Neuronal stem cell (in vitro differentiated cells): ENCODE results near the gene PPIP5K1.

Experiments
- DNase-seq: peaks from one replicate; pipeline ENCODE4 v3.0.0-alpha.2; 2013; ENCODE audit warnings: low spot score
- H2AFZ ChIP-seq: one replicate; pipeline ENCODE4 v1.6.1; 2013; ENCODE audit warnings: mild to moderate bottlenecking, low read length, inconsistent platforms
- H2AK5ac ChIP-seq: 2 replicates; pipeline ENCODE4 v1.6.1; 2013; ENCODE audit warnings: low read depth, mild to moderate bottlenecking, inconsistent platforms, low read length, moderate library complexity, mixed read lengths
- H2BK120ac ChIP-seq: 2 replicates; pipeline ENCODE4 v1.6.1; 2013; ENCODE audit warnings: low read depth, mild to moderate bottlenecking, inconsistent platforms, low read length, moderate library complexity, mixed read lengths
- H2BK12ac ChIP-seq: one replicate; pipeline ENCODE4 v1.6.1; 2013; ENCODE audit warnings: low read length, inconsistent platforms
- H2BK15ac ChIP-seq: 2 replicates; pipeline ENCODE4 v1.6.1; 2013; ENCODE audit warnings: mild to moderate bottlenecking, low read length, inconsistent platforms, mixed read lengths
- H2BK5ac ChIP-seq: one replicate; pipeline ENCODE4 v1.6.1; 2013; ENCODE audit warnings: inconsistent platforms, mild to moderate bottlenecking, low read length, moderate library complexity
- H3K14ac ChIP-seq: one replicate; pipeline ENCODE4 v1.6.1; 2013; ENCODE audit warnings: low read length, inconsistent platforms
- H3K18ac ChIP-seq: 2 replicates; pipeline ENCODE4 v1.6.1; 2013; ENCODE audit warnings: low read length, inconsistent platforms
- H3K23ac ChIP-seq: 2 replicates; pipeline ENCODE4 v1.6.1; 2013; ENCODE audit warnings: low read depth, mild to moderate bottlenecking, mixed read lengths, low read length, inconsistent platforms; ENCODE audit not compliant: poor library complexity
- H3K27ac ChIP-seq: replicated peaks from 3 replicates; pipeline ENCODE4 v1.5.1; 2013; ENCODE audit warnings: low read length, inconsistent platforms
- H3K27me3 ChIP-seq, 3 experiments: 2 replicates each; pipeline ENCODE4 v1.6.1; 2013; ENCODE audit warnings: low read length in 3 of 3, mild to moderate bottlenecking in 2 of 3, inconsistent platforms in 1 of 3, low read depth in 1 of 3, mixed read lengths in 1 of 3, moderate library complexity in 1 of 3; ENCODE audit not compliant: control insufficient read depth in 3 of 3, insufficient read depth in 3 of 3
- H3K36me3 ChIP-seq, 2 donors: replicated peaks in 1 of 2; 2 replicates each; pipeline ENCODE4 v1.6.1; 2013; ENCODE audit warnings: low read length in 2 of 2; ENCODE audit not compliant: control insufficient read depth in 2 of 2, insufficient read depth in 2 of 2
- H3K4ac ChIP-seq: 2 replicates; pipeline ENCODE4 v1.6.1; 2013; ENCODE audit warnings: inconsistent platforms, mild to moderate bottlenecking, low read length, moderate library complexity
- H3K4me1 ChIP-seq, 2 donors: 1 replicate in 1 of 2; 2 replicates in 1 of 2; pipeline ENCODE4 v1.6.1; 2013; ENCODE audit warnings: low read length in 2 of 2, low read depth in 1 of 2; ENCODE audit not compliant: control insufficient read depth in 2 of 2, insufficient read depth in 1 of 2
- H3K4me2 ChIP-seq: one replicate; pipeline ENCODE4 v1.6.1; 2013; ENCODE audit warnings: mild to moderate bottlenecking, low read length, inconsistent platforms; ENCODE audit not compliant: insufficient read depth, poor library complexity, severe bottlenecking
- H3K4me3 ChIP-seq, 2 donors: 2 replicates each; pipeline ENCODE4 v1.5.1; 2013; ENCODE audit warnings: low read length in 2 of 2, mild to moderate bottlenecking in 2 of 2, inconsistent platforms in 1 of 2, moderate library complexity in 1 of 2
- H3K79me1 ChIP-seq: one replicate; pipeline ENCODE4 v1.6.1; 2013; ENCODE audit warnings: low read depth, mild to moderate bottlenecking, inconsistent platforms, low read length, moderate library complexity
- H3K9ac ChIP-seq: one replicate; pipeline ENCODE4 v1.6.1; 2013; ENCODE audit warnings: mild to moderate bottlenecking, low read depth, low read length, inconsistent platforms; ENCODE audit not compliant: poor library complexity
- H3K9me3 ChIP-seq, 2 donors: replicated peaks in 1 of 2; 2 replicates each; pipeline versions ENCODE3 to v1.6.1; 2013; ENCODE audit warnings: low read length in 2 of 2, mild to moderate bottlenecking in 2 of 2, inconsistent platforms in 1 of 2, low read depth in 1 of 2, mixed read lengths in 1 of 2, moderate library complexity in 1 of 2; ENCODE audit not compliant: control insufficient read depth in 2 of 2, insufficient read depth in 1 of 2
- H4K8ac ChIP-seq: one replicate; pipeline ENCODE4 v1.6.1; 2013; ENCODE audit warnings: low read depth, mild to moderate bottlenecking, inconsistent platforms, low read length, moderate library complexity
- H4K91ac ChIP-seq: one replicate; pipeline ENCODE4 v1.6.1; 2013; ENCODE audit warnings: low read length, low read depth, mild to moderate bottlenecking, inconsistent platforms; ENCODE audit not compliant: poor library complexity
- WGBS, 2 donors: extraction: QIAGEN DNeasy Blood & Tissue Kit; methylation state at CpG; one replicate each; pipeline ENCODE4 v1.1.7; 2013; ENCODE audit warnings: missing lambda C conversion rate in 2 of 2, mixed read lengths in 1 of 2; ENCODE audit not compliant: insufficient read length in 2 of 2, insufficient replicate concordance in 1 of 2; ENCODE audit errors: extremely low coverage in 2 of 2; 5-methylcytosine and 5-hydroxymethylcytosine counted together

PPIP5K1 gene

DNA sequence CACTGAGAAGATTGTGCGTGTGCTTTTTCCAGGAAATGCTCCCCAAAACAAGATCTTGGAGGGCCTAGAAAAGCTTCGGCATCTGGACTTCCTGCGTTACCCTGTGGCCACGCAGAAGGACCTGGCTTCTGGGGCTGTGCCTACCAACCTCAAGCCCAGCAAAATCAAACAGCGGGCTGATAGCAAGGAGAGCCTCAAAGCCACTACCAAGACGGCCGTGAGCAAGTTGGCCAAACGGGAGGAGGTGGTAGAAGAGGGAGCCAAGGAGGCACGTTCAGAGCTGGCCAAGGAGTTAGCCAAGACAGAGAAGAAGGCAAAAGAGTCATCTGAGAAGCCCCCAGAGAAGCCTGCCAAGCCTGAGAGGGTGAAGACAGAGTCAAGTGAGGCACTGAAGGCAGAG is 67.8 kb downstream of the PPIP5K1 start:
- peaks cover 47 to 58% of the 10 kb centered on the region in 2 donors for H3K36me3 ChIP-seq
- H3K4ac ChIP-seq, result no peak overlapping the region
- H2BK120ac ChIP-seq, result no peak overlapping the region

DNA sequence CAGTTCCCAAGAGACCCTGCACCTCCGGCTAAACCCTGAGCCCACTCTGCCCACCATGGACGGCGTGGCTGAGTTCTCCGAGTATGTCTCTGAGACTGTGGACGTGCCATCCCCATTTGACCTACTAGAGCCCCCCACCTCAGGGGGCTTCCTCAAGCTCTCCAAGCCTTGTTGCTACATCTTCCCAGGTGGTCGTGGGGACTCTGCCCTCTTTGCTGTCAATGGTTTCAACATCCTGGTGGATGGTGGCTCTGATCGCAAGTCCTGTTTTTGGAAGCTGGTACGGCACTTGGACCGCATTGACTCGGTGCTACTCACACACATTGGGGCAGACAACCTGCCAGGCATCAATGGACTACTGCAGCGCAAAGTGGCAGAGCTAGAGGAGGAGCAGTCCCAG is 68.6 kb downstream of the PPIP5K1 start:
- DNase-seq, result no peak
- no peak overlapping the region for H3K4ac ChIP-seq
- no peak overlapping the region for H2AK5ac ChIP-seq
- H4K8ac ChIP-seq, result no peak overlapping the region
- H2AFZ ChIP-seq, result no peak overlapping the region
- no peak overlapping the region for H2BK15ac ChIP-seq
- H2BK12ac ChIP-seq, result no peak overlapping the region
- H3K23ac ChIP-seq, result no peak overlapping the region
- no CpG with 5 or more reads among the region's 11 CpGs for WGBS, 2 donors
- H3K14ac ChIP-seq, result no peak overlapping the region
- H3K9me3 ChIP-seq, result peaks cover 9 to 18% of the 10 kb centered on the region in 2 donors
- no peak overlapping the region for H3K9ac ChIP-seq
- H3K4me2 ChIP-seq, result no peak overlapping the region
- H2BK120ac ChIP-seq, result no peak overlapping the region
- H4K91ac ChIP-seq, result no peak overlapping the region
- peaks cover 45 to 58% of the 10 kb centered on the region in 2 donors for H3K36me3 ChIP-seq
- H3K27me3 ChIP-seq, result no peaks in the 10 kb centered on the region
- H3K18ac ChIP-seq, result no peak overlapping the region
- no peaks in the 10 kb centered on the region for H3K79me1 ChIP-seq
- no peak overlapping the region for H3K27ac ChIP-seq
- H3K4me3 ChIP-seq, result no peak overlapping the region
- peaks cover 22 to 26% of the 10 kb centered on the region in 2 donors for H3K4me1 ChIP-seq
- H2BK5ac ChIP-seq, result no peak overlapping the region

More for the DNA sequence above, 67.8 kb downstream of the PPIP5K1 start:
- no peak overlapping the region for H3K4me2 ChIP-seq
- H3K4me1 ChIP-seq, result peaks cover 14 to 20% of the 10 kb centered on the region in 2 donors
- no peak overlapping the region for H2BK12ac ChIP-seq
- no peak overlapping the region for H3K18ac ChIP-seq
- no peaks in the 10 kb centered on the region for H3K27me3 ChIP-seq
- WGBS, 2 donors, result no CpG with 5 or more reads among the region's 9 CpGs
- H3K23ac ChIP-seq, result no peak overlapping the region
- no peak for DNase-seq
- H2AFZ ChIP-seq, result no peak overlapping the region
- H3K27ac ChIP-seq, result no peak overlapping the region
- no peak overlapping the region for H2BK15ac ChIP-seq
- H2BK5ac ChIP-seq, result no peak overlapping the region
- no peak overlapping the region for H4K8ac ChIP-seq
- H4K91ac ChIP-seq, result no peak overlapping the region
- H2AK5ac ChIP-seq, result no peak overlapping the region
- H3K4me3 ChIP-seq, result no peak overlapping the region
- no peak overlapping the region for H3K9ac ChIP-seq
- H3K14ac ChIP-seq, result no peak overlapping the region
- H3K79me1 ChIP-seq, result no peaks in the 10 kb centered on the region
- peaks cover 9 to 18% of the 10 kb centered on the region in 2 donors for H3K9me3 ChIP-seq

DNA sequence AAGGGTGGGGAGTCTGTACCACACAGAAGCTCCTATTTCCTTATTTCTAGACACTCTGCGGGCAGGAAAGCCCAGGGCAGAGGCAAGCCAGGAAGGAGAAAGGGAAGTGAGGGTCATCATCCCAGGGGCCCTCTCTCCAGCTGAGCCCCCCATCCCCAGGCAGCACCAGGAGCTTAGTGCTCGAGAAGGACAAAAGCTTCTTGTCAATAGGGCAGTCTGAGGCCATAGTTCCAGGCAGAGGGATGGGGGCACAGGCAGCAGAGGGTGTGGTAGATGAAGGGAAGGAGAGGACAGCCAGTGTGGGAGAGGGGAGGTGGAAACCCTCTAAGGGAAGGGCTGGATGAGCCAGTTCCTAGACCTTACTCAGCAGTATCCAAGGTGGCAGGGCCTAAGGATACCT is 69.9 kb downstream of the PPIP5K1 start:
- Histone ChIP-seq H4K8ac (no peak overlapping the region), H2BK5ac (no peak overlapping the region), H3K4me1 (peaks cover 28 to 32% of the 10 kb centered on the region in 2 donors), H3K27ac (no peak overlapping the region), H3K4me3 (no peak overlapping the region), H3K14ac (no peak overlapping the region), H3K9me3 (peaks cover 9 to 13% of the 10 kb centered on the region in 2 donors), H3K9ac (no peak overlapping the region), H3K27me3 (no peaks in the 10 kb centered on the region), H4K91ac (no peak overlapping the region), H3K79me1 (no peaks in the 10 kb centered on the region), H2AK5ac (no peak overlapping the region), H3K36me3 (peaks cover 42 to 50% of the 10 kb centered on the region in 2 donors), H2BK12ac (no peak overlapping the region), H3K23ac (no peak overlapping the region), H2BK15ac (peak overlapping the region; percentile 5), H3K4me2 (no peak overlapping the region), H2BK120ac (no peak overlapping the region), H2AFZ (no peak overlapping the region), H3K4ac (no peak overlapping the region), H3K18ac (no peak overlapping the region)
- WGBS, 2 donors, result no CpG with 5 or more reads among the region's 2 CpGs
- DNase-seq, result no peak

DNA sequence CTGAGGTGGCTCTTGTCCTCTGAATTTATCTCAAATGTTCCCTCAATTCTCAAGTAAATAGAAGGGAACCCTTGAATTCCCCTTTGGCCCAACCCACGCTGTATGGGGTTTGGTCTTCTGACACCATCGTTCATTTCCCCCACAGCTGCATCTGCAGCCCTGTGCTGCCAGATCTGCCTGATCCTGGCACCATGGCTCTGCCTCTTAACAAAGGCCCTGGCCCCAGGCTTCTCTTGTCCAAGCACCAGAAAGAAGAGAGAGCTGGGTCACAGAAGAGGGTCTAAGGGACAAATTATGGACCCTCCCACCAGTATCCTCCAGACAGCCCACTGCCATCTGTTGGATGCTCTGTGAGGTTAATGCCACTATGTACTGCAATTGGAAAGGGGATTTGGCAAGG is 70.8 kb downstream of the PPIP5K1 start:
- Histone ChIP-seq H2BK12ac (no peak overlapping the region), H3K4me3 (no peak overlapping the region), H2BK120ac (no peak overlapping the region), H3K23ac (no peak overlapping the region), H3K4me2 (peak overlapping the region; percentile 91), H3K14ac (no peak overlapping the region), H3K9me3 (peaks cover 5 to 8% of the 10 kb centered on the region in 2 donors), H3K9ac (no peak overlapping the region), H3K27me3 (no peaks in the 10 kb centered on the region), H3K27ac (no peak overlapping the region), H2BK5ac (no peak overlapping the region), H2AK5ac (no peak overlapping the region), H2BK15ac (peak overlapping the region; percentile 28), H3K4ac (no peak overlapping the region), H3K18ac (no peak overlapping the region), H4K8ac (no peak overlapping the region), H3K4me1 (peaks cover 30 to 34% of the 10 kb centered on the region in 2 donors), H3K79me1 (no peaks in the 10 kb centered on the region), H4K91ac (no peak overlapping the region), H3K36me3 (peaks cover 32 to 40% of the 10 kb centered on the region in 2 donors), H2AFZ (no peak overlapping the region)
- no peak for DNase-seq
- no CpG with 5 or more reads among the region's 2 CpGs for WGBS, 2 donors
